Measurements from ENCODE around the gene AP4M1. TPM values are rescaled to one million over a fixed set of nuclear protein-coding genes. Genes with fewer than 3 reads are reported as not detected.
A peak's percentile ranks its signal among the peaks of the same experiment; 100 is the strongest.
"Not testable (repeated sequence)": the region's sequence is repeated elsewhere in the genome, so short reads cannot be mapped to it uniquely, and the experiment has no call there.

Gene AP4M1
- total RNA-seq, 2 donors from 2014 or later, result 6.0 to 11.2 TPM

DNA sequence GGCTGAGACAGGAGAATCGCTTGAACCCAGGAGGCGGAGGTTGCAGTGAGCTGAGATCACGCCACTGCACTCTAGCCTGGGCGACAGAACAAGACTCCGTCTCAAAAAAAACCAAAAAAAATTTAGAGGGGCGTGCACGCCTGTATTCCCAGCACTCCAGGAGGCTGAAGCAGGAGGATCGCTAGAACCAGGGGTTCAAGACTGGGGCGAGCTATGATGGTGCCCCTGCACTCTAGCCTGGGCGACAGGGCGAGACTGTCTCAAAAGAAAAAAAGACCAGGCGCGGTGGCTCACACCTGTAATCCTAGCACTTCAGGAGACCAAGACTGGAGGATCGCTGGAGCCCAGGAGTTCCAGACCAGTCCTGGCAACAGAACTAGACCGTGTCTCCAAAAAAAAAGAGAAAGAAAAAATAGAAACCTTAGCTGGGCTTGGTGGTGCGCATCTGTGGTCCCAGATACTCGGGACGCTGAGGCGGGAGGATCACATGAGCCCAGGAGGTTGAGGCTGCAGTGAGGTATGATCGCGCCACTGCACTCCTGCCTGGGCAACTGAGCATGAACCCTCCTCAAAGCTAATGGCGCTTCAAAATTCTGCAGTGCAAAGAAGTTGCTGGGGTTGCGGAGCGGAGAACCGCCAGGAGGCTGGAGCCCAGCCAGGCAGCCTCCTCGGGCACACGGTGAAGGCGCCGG, 24.9 kb downstream of the AP4M1 start:
- no peak for DNase-seq
- peaks cover 38% of the 10 kb centered on the region for H3K4me1 ChIP-seq
- no peaks in the 10 kb centered on the region for H3K27me3 ChIP-seq
- no peak for ATAC-seq
- H3K4me3 ChIP-seq, result peak overlapping the region; percentile 73 to 82
- no peak for TF ChIP-seq POLR2A (IDR thresholded peaks at IDR 0.05)
- TF ChIP-seq, protein P1, sequence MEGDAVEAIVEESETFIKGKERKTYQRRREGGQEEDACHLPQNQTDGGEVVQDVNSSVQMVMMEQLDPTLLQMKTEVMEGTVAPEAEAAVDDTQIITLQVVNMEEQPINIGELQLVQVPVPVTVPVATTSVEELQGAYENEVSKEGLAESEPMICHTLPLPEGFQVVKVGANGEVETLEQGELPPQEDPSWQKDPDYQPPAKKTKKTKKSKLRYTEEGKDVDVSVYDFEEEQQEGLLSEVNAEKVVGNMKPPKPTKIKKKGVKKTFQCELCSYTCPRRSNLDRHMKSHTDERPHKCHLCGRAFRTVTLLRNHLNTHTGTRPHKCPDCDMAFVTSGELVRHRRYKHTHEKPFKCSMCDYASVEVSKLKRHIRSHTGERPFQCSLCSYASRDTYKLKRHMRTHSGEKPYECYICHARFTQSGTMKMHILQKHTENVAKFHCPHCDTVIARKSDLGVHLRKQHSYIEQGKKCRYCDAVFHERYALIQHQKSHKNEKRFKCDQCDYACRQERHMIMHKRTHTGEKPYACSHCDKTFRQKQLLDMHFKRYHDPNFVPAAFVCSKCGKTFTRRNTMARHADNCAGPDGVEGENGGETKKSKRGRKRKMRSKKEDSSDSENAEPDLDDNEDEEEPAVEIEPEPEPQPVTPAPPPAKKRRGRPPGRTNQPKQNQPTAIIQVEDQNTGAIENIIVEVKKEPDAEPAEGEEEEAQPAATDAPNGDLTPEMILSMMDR (IDR thresholded peaks at IDR 0.05), result peak in 1 of 7 experiments; percentile 22
- peak overlapping the region; percentile 94 to 99 (median 98) for H3K27ac ChIP-seq
- no peaks in the 10 kb centered on the region for H3K9me3 ChIP-seq
- 12% methylated on average over 29 of the region's 29 CpGs for WGBS, 2 donors
- intact Hi-C loops (cut with DNase I), result no loop called here
- no peaks in the 10 kb centered on the region for H3K36me3 ChIP-seq (replicated peaks in 1 of 2; ENCODE audit: insufficient read depth in 1 of 2, low read depth in 2 of 2)

DNA sequence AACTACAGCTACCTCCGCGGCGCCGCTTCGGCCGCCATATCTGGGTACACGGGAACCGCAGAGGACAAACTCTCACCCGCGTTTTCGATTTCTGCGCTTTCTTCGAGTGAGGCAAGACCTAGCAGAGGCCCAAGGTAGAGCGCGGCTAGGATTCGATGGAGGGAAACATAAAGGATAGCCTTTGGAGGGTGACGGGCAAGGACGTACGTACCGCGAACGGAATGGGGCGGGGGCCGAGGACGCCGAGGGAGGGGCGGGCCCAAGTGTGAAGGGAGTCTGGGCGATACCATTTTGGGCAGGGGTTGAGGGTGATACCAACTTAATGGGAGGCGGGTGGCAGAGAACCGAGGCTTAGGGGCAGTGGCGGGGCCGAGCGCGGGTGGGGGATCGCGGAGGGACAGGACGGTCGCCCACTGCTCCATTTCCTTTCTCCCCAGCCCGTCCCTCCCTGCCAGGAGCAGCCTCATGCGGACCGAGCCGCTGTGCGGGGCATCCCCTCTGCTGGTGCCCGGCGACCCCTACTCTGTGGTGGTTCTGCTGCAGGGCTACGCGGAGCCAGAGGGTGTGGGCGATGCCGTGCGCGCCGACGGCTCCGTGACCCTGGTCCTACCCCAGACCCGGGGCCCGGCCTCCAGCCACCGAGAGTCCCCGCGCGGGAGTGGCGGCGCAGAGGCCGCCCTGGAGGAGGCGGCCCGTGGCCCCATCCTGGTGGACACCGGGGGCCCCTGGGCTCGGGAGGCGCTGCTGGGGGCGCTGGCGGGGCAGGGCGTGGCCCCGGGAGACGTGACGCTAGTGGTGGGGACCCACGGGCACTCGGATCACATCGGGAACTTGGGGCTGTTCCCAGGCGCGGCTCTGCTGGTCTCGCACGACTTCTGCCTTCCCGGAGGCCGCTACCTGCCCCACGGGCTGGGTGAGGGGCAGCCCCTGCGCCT, 25.8 kb downstream of the AP4M1 start, which contains the start of gene MBLAC1:
Gene MBLAC1, plus strand, starts transcription at position 37 of the 935 bp plus-strand sequence. Its CDS starts 429 bp downstream, at position 466.
- DNase-seq (peak; percentile 91 to 94 (median 93)), ATAC-seq (peak; percentile 90)
- WGBS, 2 donors, result 0 to 1% methylated on average over 41 to 64 of the region's 85 CpGs
- no peaks in the 10 kb centered on the region for H3K27me3 ChIP-seq
- TF ChIP-seq, protein P1 (IDR thresholded peaks at IDR 0.05), result no peak
- peak; percentile 12 to 73 (median 68) for TF ChIP-seq POLR2A (IDR thresholded peaks at IDR 0.05)
- H3K4me3 ChIP-seq, result peak within 1 kb of the TSS; percentile 73 to 82
- peak within 1 kb of the TSS; percentile 94 to 99 (median 98) for H3K27ac ChIP-seq
- no peaks in the 10 kb centered on the region for H3K9me3 ChIP-seq
- H3K36me3 ChIP-seq (replicated peaks in 1 of 2; ENCODE audit: insufficient read depth in 1 of 2, low read depth in 2 of 2), result no peaks in the 10 kb centered on the region
- peaks cover 42% of the 10 kb centered on the region for H3K4me1 ChIP-seq
- intact Hi-C loops (cut with DNase I), result no loop called here

DNA sequence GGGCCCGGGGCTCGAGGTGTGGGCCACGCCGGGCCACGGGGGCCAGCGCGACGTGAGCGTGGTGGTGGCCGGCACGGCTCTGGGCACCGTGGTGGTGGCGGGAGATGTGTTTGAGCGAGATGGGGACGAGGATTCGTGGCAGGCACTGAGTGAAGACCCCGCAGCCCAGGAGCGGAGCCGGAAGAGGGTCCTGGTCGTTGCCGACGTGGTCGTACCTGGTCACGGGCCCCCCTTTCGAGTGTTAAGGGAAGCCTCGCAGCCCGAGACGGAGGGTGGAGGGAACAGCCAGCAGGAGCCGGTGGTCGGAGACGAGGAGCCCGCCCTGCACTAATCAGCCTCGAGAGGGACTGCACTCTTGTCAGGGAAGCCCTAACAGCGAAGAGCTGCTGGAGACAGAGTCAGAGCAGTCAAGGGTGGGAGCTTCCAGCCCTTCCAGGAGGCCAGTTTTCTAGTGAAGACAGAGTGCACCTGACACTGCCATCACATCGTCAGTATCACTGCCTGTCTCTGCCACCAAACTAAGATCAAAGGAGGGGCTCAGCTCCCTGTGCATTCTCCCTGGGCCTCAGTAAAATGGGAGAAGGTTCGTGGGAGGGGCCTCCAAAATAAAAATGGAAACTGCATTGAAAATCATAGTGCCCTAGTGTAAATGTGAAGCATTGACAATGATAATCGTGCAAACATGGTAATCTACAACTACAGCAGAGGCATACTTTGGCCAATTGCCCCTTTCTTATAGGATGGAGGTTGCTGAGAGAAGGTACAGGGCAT, 26.6 kb downstream of the AP4M1 start:
- Histone ChIP-seq H3K4me1 (peaks cover 48% of the 10 kb centered on the region), H3K9me3 (no peaks in the 10 kb centered on the region), H3K36me3 (replicated peaks in 1 of 2; ENCODE audit: insufficient read depth in 1 of 2, low read depth in 2 of 2) (no peaks in the 10 kb centered on the region), H3K27me3 (no peaks in the 10 kb centered on the region), H3K27ac (peak overlapping the region; percentile 94 to 99 (median 98)), H3K4me3 (peak overlapping the region; percentile 73 to 82)
- ATAC-seq, result no peak
- TF ChIP-seq POLR2A (IDR thresholded peaks at IDR 0.05), result no peak
- TF ChIP-seq, protein P1 (IDR thresholded peaks at IDR 0.05), result no peak
- peak in 2 of 4 donors; percentile 26 to 28 for DNase-seq
- 3 to 7% methylated on average over 9 to 37 of the region's 37 CpGs for WGBS, 2 donors
- intact Hi-C loops (cut with DNase I), result no loop called here

DNA sequence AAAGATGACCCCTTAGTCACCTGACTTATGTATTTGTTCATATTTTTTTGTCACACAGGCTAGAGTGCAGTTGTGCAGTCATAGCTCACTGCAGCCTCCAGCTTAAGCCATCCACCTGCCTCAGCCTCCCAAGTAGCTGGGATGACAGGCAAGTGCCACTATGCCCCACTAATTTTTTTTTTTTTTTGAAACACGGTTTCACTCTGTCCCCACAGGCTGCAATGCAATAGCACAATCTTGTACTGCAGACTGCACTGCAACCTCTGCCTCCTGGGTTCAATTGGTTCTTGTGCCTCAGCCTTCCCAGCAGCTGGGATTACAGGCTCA, 27.2 kb downstream of the AP4M1 start:
- DNase-seq (no peak), ATAC-seq (no peak)
- H3K9me3 ChIP-seq, result no peaks in the 10 kb centered on the region
- H3K27me3 ChIP-seq, result no peaks in the 10 kb centered on the region
- TF ChIP-seq, protein P1 (IDR thresholded peaks at IDR 0.05), result no peak
- no peak for TF ChIP-seq POLR2A (IDR thresholded peaks at IDR 0.05)
- intact Hi-C loops (cut with DNase I), result no loop called here
- no peaks in the 10 kb centered on the region for H3K36me3 ChIP-seq (replicated peaks in 1 of 2; ENCODE audit: insufficient read depth in 1 of 2, low read depth in 2 of 2)
- peak overlapping the region in 1 of 4 donors; percentile 99 for H3K27ac ChIP-seq
- H3K4me3 ChIP-seq, result no peak overlapping the region
- 63 to 76% methylated on average over 1 of the region's 1 CpG for WGBS, 2 donors
- H3K4me1 ChIP-seq, result peaks cover 54% of the 10 kb centered on the region

DNA sequence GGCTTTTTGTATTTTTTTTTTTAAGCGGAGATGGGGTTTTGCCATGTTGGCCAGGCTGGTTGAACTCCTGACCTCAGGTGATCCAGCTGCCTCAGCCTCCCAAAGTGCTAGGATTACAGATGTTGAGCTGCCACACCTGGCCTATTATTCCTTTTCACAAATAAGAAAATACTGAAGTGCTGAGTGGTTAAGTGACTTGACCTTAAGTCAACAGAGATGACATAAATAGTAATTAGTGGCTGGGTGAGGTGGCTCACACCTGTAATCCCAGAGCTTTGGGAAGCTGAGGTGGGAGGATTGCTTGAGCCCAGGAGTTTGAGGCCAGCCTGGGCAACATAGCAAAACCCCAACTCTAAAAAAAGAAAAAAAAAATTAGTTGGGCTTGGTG, 28.8 kb downstream of the AP4M1 start:
- H3K27me3 ChIP-seq; H3K9me3 ChIP-seq; H3K4me3 ChIP-seq; ATAC-seq; DNase-seq; H3K36me3 ChIP-seq (replicated peaks in 1 of 2; ENCODE audit: insufficient read depth in 1 of 2, low read depth in 2 of 2): not testable (repeated sequence)
- 90 to 100% methylated on average over 1 of the region's 1 CpG for WGBS, 2 donors
- intact Hi-C loops (cut with DNase I), result loop anchor here (10.0 kb wide), 2 partner anchors 85 to 205 kb away; partner anchors contain the start of gene PVRIG
- Histone ChIP-seq H3K27ac (peak overlapping the region in 3 of 4 donors; percentile 56 to 87 (median 84)), H3K4me1 (peaks cover 48% of the 10 kb centered on the region)
